H9 (cell line): ENCODE results near the gene OR5K1. TPM values are rescaled to one million over a fixed set of nuclear protein-coding genes. Genes with fewer than 3 reads are reported as not detected.

Experiments used
- DNase-seq: peaks from one replicate; pipeline ENCODE4 v3.0.0-alpha.2; 2017
- H2AFZ ChIP-seq: one replicate; pipeline ENCODE4 v1.6.1; 2013; ENCODE audit warnings: mild to moderate bottlenecking, low read length, control low read depth, moderate library complexity
- H2AK5ac ChIP-seq: 2 replicates; pipeline ENCODE4 v1.6.1; 2013; ENCODE audit warnings: low read length, control low read depth, mixed read lengths; ENCODE audit not compliant: insufficient read length
- H2BK120ac ChIP-seq: one replicate; pipeline ENCODE4 v1.6.1; 2013; ENCODE audit warnings: low read depth, mild to moderate bottlenecking, low read length, control low read depth, inconsistent platforms; ENCODE audit not compliant: poor library complexity, severe bottlenecking
- H2BK12ac ChIP-seq: 2 replicates; pipeline ENCODE4 v1.6.1; 2013; ENCODE audit warnings: low read length, control low read depth, mixed read lengths, low read depth; ENCODE audit not compliant: insufficient read length
- H2BK15ac ChIP-seq: 2 replicates; pipeline ENCODE4 v1.6.1; 2013; ENCODE audit warnings: low read depth, low read length, control low read depth
- H2BK20ac ChIP-seq: one replicate; pipeline ENCODE4 v1.6.1; 2013; ENCODE audit warnings: low read depth, mild to moderate bottlenecking, low read length, control low read depth, inconsistent platforms; ENCODE audit not compliant: poor library complexity, severe bottlenecking
- H2BK5ac ChIP-seq: 2 replicates; pipeline ENCODE4 v1.6.1; 2013; ENCODE audit warnings: low read length, control low read depth, mixed read lengths; ENCODE audit not compliant: insufficient read length
- H3K14ac ChIP-seq: 2 replicates; pipeline ENCODE4 v1.6.1; 2013; ENCODE audit warnings: low read length, control low read depth; ENCODE audit not compliant: insufficient read depth
- H3K18ac ChIP-seq: 2 replicates; pipeline ENCODE4 v1.6.1; 2013; ENCODE audit warnings: low read depth, mild to moderate bottlenecking, mixed read lengths, low read length, control low read depth; ENCODE audit not compliant: insufficient read length
- H3K23ac ChIP-seq: 2 replicates; pipeline ENCODE4 v1.6.1; 2013; ENCODE audit warnings: low read length, control low read depth, mixed read lengths, low read depth; ENCODE audit not compliant: insufficient read length
- H3K23me2 ChIP-seq: 2 replicates; pipeline ENCODE4 v1.6.1; 2013; ENCODE audit warnings: low read depth, mild to moderate bottlenecking, mixed read lengths, low read length, control low read depth; ENCODE audit not compliant: insufficient read length, poor library complexity, severe bottlenecking
- H3K27ac ChIP-seq: 2 replicates; pipeline ENCODE4 v1.5.1; 2013; ENCODE audit warnings: low read length, control low read depth, mixed read lengths, low read depth; ENCODE audit not compliant: insufficient read length
- H3K27me3 ChIP-seq: 2 replicates; pipeline ENCODE4 v1.6.1; 2013; ENCODE audit warnings: low read length, control low read depth, inconsistent platforms; ENCODE audit not compliant: insufficient read depth
- H3K4ac ChIP-seq: 2 replicates; pipeline ENCODE4 v1.6.1; 2013; ENCODE audit warnings: low read depth, mild to moderate bottlenecking, control low read depth, inconsistent platforms, low read length, moderate library complexity
- H3K4me1 ChIP-seq: 2 replicates; pipeline ENCODE4 v1.6.1; 2013; ENCODE audit warnings: low read length, control low read depth, inconsistent platforms; ENCODE audit not compliant: insufficient read depth
- H3K4me2 ChIP-seq: 2 replicates; pipeline ENCODE4 v1.6.1; 2013; ENCODE audit warnings: low read length, control low read depth, mixed read lengths; ENCODE audit not compliant: insufficient read length, insufficient read depth
- H3K56ac ChIP-seq: 2 replicates; pipeline ENCODE4 v1.6.1; 2013; ENCODE audit warnings: low read depth, mild to moderate bottlenecking, mixed read lengths, low read length, control low read depth; ENCODE audit not compliant: insufficient read length
- H3K79me1 ChIP-seq: 2 replicates; pipeline ENCODE4 v1.6.1; 2013; ENCODE audit warnings: low read depth, mild to moderate bottlenecking, moderate library complexity, low read length, control low read depth, inconsistent platforms; ENCODE audit not compliant: insufficient read depth, poor library complexity, severe bottlenecking
- H3K79me2 ChIP-seq: 2 replicates; pipeline ENCODE4 v1.6.1; 2013; ENCODE audit warnings: low read length, control low read depth, inconsistent platforms; ENCODE audit not compliant: insufficient read depth
- H3K9ac ChIP-seq: 2 replicates; pipeline ENCODE4 v1.6.1; 2013; ENCODE audit warnings: low read length, control low read depth, mixed read lengths; ENCODE audit not compliant: insufficient read length; ENCODE audit errors: extremely low read depth
- H3K9me3 ChIP-seq: one replicate; pipeline ENCODE4 v1.6.1; 2013; ENCODE audit warnings: low read depth, low read length, inconsistent platforms; ENCODE audit not compliant: control insufficient read depth
- H3T11ph ChIP-seq: one replicate; pipeline ENCODE4 v1.6.1; 2013; ENCODE audit warnings: mild to moderate bottlenecking, low read length, control low read depth, inconsistent platforms
- H4K20me1 ChIP-seq: one replicate; pipeline ENCODE4 v1.6.1; 2013; ENCODE audit not compliant: control insufficient read depth, insufficient read length, insufficient read depth
- H4K5ac ChIP-seq: 2 replicates; pipeline ENCODE4 v1.6.1; 2013; ENCODE audit warnings: low read depth, mild to moderate bottlenecking, mixed read lengths, low read length, control low read depth; ENCODE audit not compliant: insufficient read length
- H4K8ac ChIP-seq: replicated peaks from 2 replicates; pipeline ENCODE4 v1.6.1; 2013; ENCODE audit warnings: low read length, control low read depth, mixed read lengths, low read depth; ENCODE audit not compliant: insufficient read length
- H4K91ac ChIP-seq: 2 replicates; pipeline ENCODE4 v1.6.1; 2013; ENCODE audit warnings: low read depth, mild to moderate bottlenecking, moderate library complexity, mixed read lengths, low read length, control low read depth; ENCODE audit not compliant: insufficient read length
- H3K27ac Mint-ChIP-seq, 3 experiments: 2 replicates in 2 of 3; 3 replicates in 1 of 3; pipeline ENCODE4 v1.8.0; 2020 to 2021; ENCODE audit warnings: mixed read lengths in 3 of 3, mild to moderate bottlenecking in 1 of 3, moderate library complexity in 1 of 3
- H3K27me3 Mint-ChIP-seq: 2 replicates; pipeline ENCODE4 v1.8.0; 2021; ENCODE audit warnings: low read depth, mild to moderate bottlenecking, moderate library complexity, mixed read lengths
- H3K36me3 Mint-ChIP-seq, 3 experiments: 2 replicates in 2 of 3; 3 replicates in 1 of 3; pipeline ENCODE4 v1.8.0; 2020 to 2021; ENCODE audit warnings: low read depth in 3 of 3, mixed read lengths in 3 of 3; ENCODE audit not compliant: insufficient read depth in 1 of 3
- H3K4me1 Mint-ChIP-seq, 2 experiments: 2 replicates each; pipeline ENCODE4 v1.8.0; 2020; ENCODE audit warnings: mixed read lengths in 2 of 2
- H3K4me3 Mint-ChIP-seq, 2 experiments: 2 replicates in 1 of 2; 3 replicates in 1 of 2; pipeline ENCODE4 v1.8.0; 2020 to 2021; ENCODE audit warnings: mild to moderate bottlenecking in 2 of 2, mixed read lengths in 2 of 2, moderate library complexity in 1 of 2
- H3K9me3 Mint-ChIP-seq, 2 experiments: 2 replicates in 1 of 2; 3 replicates in 1 of 2; pipeline ENCODE4 v1.8.0; 2020; ENCODE audit warnings: mild to moderate bottlenecking in 2 of 2, mixed read lengths in 2 of 2, moderate library complexity in 1 of 2
- WGBS: extraction: QIAGEN DNeasy Blood & Tissue Kit; methylation state at CpG from one replicate; pipeline ENCODE4 v1.1.7; 2013; ENCODE audit warnings: missing lambda C conversion rate, low lambda C conversion rate, mixed read lengths; ENCODE audit not compliant: insufficient read length; ENCODE audit errors: extremely low coverage; 5-methylcytosine and 5-hydroxymethylcytosine counted together
- total RNA-seq: library from RNA; stranded (reverse); gene quantifications from 2 replicates; pipeline ENCODE4 v1.2.1, GENCODE V29; 2021
- TF ChIP-seq, protein P1 (sequence below): fragments of 200-600 bp; sonication (generic); conservative IDR thresholded peaks from 3 replicates; pipeline ENCODE4 v1.8.0; 2021; ENCODE audit warnings: antibody characterized with exemption, mild to moderate bottlenecking

Gene OR5K1
- total RNA-seq, 1 experiment from 2014 or later, result not detected

DNA sequence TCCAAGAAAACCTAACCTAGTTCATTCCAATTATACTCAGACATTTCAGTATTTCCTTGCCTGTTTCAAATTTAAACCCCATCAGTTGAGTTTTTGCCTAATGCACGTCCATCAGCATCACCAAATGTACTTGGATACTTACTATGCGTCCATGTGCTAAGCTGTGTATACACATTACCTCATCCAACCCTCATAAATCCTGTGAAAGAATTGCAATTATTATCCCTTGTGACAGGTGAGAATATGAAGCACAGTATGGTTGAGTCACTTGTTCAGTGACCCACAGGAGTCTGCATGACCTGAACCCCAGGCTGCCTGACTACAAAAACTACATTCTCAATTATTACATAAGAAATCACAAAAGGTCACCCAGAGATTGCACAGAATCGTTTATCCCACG is 37.0 kb downstream of the OR5K1 start:
- WGBS, result no CpG with 5 or more reads among the region's 4 CpGs
- no peaks in the 10 kb centered on the region for H3K9me3 ChIP-seq

More for the DNA sequence above, 37.0 kb downstream of the OR5K1 start:
- Histone ChIP-seq H3K18ac (no peak overlapping the region), H3K79me2 (no peaks in the 10 kb centered on the region), H2BK120ac (no peak overlapping the region), H3K23me2 (no peaks in the 10 kb centered on the region), H3K27me3 (no peaks in the 10 kb centered on the region), H4K8ac (no peak overlapping the region), H4K91ac (no peak overlapping the region), H3K4ac (no peak overlapping the region), H3K14ac (no peak overlapping the region), H3K27ac (no peak overlapping the region), H3K9ac (no peak overlapping the region), H2AFZ (no peak overlapping the region), H2BK15ac (no peak overlapping the region), H2AK5ac (no peak overlapping the region), H3K4me1 (no peaks in the 10 kb centered on the region), H3T11ph (no peak overlapping the region), H2BK12ac (no peak overlapping the region), H3K56ac (no peak overlapping the region), H4K5ac (no peak overlapping the region), H3K4me2 (no peak overlapping the region), H2BK5ac (no peak overlapping the region), H3K23ac (no peak overlapping the region), H4K20me1 (no peaks in the 10 kb centered on the region), H2BK20ac (no peak overlapping the region), H3K79me1 (no peaks in the 10 kb centered on the region)
- Mint-ChIP-seq H3K27me3 (peaks cover 2% of the 10 kb centered on the region; the same call in 1 of the 2 replicates), H3K9me3 (no peaks in the 10 kb centered on the region), H3K4me3 (no peak overlapping the region), H3K4me1 (no peaks in the 10 kb centered on the region), H3K27ac (no peak overlapping the region), H3K36me3 (no peaks in the 10 kb centered on the region)
- no peak for DNase-seq
- TF ChIP-seq, protein P1, sequence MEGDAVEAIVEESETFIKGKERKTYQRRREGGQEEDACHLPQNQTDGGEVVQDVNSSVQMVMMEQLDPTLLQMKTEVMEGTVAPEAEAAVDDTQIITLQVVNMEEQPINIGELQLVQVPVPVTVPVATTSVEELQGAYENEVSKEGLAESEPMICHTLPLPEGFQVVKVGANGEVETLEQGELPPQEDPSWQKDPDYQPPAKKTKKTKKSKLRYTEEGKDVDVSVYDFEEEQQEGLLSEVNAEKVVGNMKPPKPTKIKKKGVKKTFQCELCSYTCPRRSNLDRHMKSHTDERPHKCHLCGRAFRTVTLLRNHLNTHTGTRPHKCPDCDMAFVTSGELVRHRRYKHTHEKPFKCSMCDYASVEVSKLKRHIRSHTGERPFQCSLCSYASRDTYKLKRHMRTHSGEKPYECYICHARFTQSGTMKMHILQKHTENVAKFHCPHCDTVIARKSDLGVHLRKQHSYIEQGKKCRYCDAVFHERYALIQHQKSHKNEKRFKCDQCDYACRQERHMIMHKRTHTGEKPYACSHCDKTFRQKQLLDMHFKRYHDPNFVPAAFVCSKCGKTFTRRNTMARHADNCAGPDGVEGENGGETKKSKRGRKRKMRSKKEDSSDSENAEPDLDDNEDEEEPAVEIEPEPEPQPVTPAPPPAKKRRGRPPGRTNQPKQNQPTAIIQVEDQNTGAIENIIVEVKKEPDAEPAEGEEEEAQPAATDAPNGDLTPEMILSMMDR, result no peak
